ENCODE data around the gene RAD21L1.

- TF ChIP-seq POLR2A (IDR thresholded peaks at IDR 0.05), result no peak
- no peak for TF ChIP-seq CTCF (IDR thresholded peaks at IDR 0.05)
- TF ChIP-seq EP300 (IDR thresholded peaks at IDR 0.05), result no peak
- TF ChIP-seq POLR2AphosphoS5 (IDR thresholded peaks at IDR 0.05), result no peak
Measured at GRCh38 chr20:1195226-1195625, 30.6 kb upstream of the RAD21L1 start.
